MCF 10A (cell line): ENCODE measurements around the gene PHC1. TPM values are rescaled to one million over a fixed set of nuclear protein-coding genes. Genes with fewer than 3 reads are reported as not detected.

Source experiments
- BruUV-seq: library from RNA; stranded (reverse); fragments of 400-500 nt; replicated peaks from 2 replicates; lab custom pipeline; 2021; lab: Mats Ljungman, UMichigan
- CTCF ChIA-PET: fragments of 300-600 bp; sonication (Branson Sonifier 250); formaldehyde crosslinking; extraction: SDS; loops from one replicate; lab custom pipeline; 2021; ENCODE audit warnings: antibody characterized with exemption, inconsistent platforms; lab: Yijun Ruan, JAX
- POLR2A ChIA-PET: fragments of 300-600, 350-650 bp; sonication (Branson Sonifier 250); formaldehyde crosslinking; extraction: SDS; loops from one replicate; lab custom pipeline; 2020; ENCODE audit warnings: antibody characterized with exemption, inconsistent platforms; lab: Yijun Ruan, JAX
- DNase-seq: peaks from one replicate; pipeline ENCODE4 v3.0.0-alpha.2; 2018; ENCODE audit not compliant: unreplicated experiment
- H3K27ac Mint-ChIP-seq: one replicate; pipeline ENCODE4 v1.8.0; 2022; ENCODE audit warnings: mild to moderate bottlenecking, low read depth, mixed read lengths; ENCODE audit not compliant: unreplicated experiment
- H3K27me3 Mint-ChIP-seq: one replicate; pipeline ENCODE4 v1.8.0; 2022; ENCODE audit warnings: mixed read lengths; ENCODE audit not compliant: insufficient read depth, unreplicated experiment
- H3K36me3 Mint-ChIP-seq: one replicate; pipeline ENCODE4 v1.8.0; 2022; ENCODE audit warnings: mild to moderate bottlenecking, moderate library complexity, mixed read lengths; ENCODE audit not compliant: insufficient read depth, unreplicated experiment
- H3K4me1 Mint-ChIP-seq: one replicate; pipeline ENCODE4 v1.8.0; 2022; ENCODE audit warnings: mixed read lengths; ENCODE audit not compliant: insufficient read depth, unreplicated experiment
- H3K4me3 Mint-ChIP-seq: one replicate; pipeline ENCODE4 v1.8.0; 2022; ENCODE audit warnings: mild to moderate bottlenecking, moderate library complexity, mixed read lengths; ENCODE audit not compliant: unreplicated experiment
- H3K9me3 Mint-ChIP-seq: one replicate; pipeline ENCODE4 v1.8.0; 2022; ENCODE audit warnings: mixed read lengths; ENCODE audit not compliant: unreplicated experiment
- intact Hi-C: fragments of 100-400 bp; cut with micrococcal nuclease; formaldehyde crosslinking; loops from 2 replicates; pipeline ENCODE4 v1.14.1; 2022
- total RNA-seq: library from RNA; stranded (reverse); gene quantifications from 2 replicates; pipeline ENCODE4 v1.2.3, GENCODE V29; 2022
- TF ChIP-seq, protein P1 (sequence below): fragments of 200-600 bp; IDR thresholded peaks from one replicate; pipeline ENCODE4 v1.8.0; 2022; ENCODE audit warnings: antibody characterized with exemption, mild to moderate bottlenecking; ENCODE audit not compliant: unreplicated experiment

Gene PHC1
- total RNA-seq, 1 experiment from 2014 or later = 23.0 TPM

DNA sequence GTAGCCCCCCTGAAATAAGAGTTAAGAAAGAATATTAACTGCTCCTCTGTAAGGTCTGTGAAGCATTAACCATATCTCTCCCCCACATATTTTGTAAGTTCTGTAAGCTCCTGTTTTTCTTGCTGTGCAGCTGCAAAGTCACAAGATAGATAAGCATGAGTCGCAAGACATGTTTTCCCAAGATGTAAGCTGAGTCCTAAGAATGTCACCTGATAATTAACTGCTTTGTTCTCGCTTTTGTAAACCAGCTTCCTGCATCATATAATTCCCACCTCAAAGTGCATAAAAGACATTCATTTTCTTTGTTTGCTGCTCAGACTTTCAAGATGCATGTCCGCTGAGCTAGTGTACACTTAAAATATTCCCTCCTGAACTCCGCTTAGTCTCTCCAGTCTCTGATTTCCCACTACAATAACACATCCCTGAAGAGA, 27.0 kb upstream of the PHC1 start:
- intact Hi-C loops = no loop called here
- H3K4me1 Mint-ChIP-seq = peaks cover 6% of the 10 kb centered on the region
- DNase-seq = no peak
- no peak overlapping the region for H3K27ac Mint-ChIP-seq
- POLR2A ChIA-PET = no interaction called here
- H3K9me3 Mint-ChIP-seq = no peaks in the 10 kb centered on the region
- H3K4me3 Mint-ChIP-seq = no peak overlapping the region
- TF ChIP-seq, protein P1, sequence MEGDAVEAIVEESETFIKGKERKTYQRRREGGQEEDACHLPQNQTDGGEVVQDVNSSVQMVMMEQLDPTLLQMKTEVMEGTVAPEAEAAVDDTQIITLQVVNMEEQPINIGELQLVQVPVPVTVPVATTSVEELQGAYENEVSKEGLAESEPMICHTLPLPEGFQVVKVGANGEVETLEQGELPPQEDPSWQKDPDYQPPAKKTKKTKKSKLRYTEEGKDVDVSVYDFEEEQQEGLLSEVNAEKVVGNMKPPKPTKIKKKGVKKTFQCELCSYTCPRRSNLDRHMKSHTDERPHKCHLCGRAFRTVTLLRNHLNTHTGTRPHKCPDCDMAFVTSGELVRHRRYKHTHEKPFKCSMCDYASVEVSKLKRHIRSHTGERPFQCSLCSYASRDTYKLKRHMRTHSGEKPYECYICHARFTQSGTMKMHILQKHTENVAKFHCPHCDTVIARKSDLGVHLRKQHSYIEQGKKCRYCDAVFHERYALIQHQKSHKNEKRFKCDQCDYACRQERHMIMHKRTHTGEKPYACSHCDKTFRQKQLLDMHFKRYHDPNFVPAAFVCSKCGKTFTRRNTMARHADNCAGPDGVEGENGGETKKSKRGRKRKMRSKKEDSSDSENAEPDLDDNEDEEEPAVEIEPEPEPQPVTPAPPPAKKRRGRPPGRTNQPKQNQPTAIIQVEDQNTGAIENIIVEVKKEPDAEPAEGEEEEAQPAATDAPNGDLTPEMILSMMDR = no peak
- CTCF ChIA-PET = interaction anchor here (0.6 to 1.5 kb wide), 7 partner anchors 9 to 1306 kb away, joined by 3 to 5 read pairs (median 3); no protein-coding TSS in a partner anchor
- no TSS peak for BruUV-seq
- no peaks in the 10 kb centered on the region for H3K36me3 Mint-ChIP-seq
- H3K27me3 Mint-ChIP-seq = no peaks in the 10 kb centered on the region

DNA sequence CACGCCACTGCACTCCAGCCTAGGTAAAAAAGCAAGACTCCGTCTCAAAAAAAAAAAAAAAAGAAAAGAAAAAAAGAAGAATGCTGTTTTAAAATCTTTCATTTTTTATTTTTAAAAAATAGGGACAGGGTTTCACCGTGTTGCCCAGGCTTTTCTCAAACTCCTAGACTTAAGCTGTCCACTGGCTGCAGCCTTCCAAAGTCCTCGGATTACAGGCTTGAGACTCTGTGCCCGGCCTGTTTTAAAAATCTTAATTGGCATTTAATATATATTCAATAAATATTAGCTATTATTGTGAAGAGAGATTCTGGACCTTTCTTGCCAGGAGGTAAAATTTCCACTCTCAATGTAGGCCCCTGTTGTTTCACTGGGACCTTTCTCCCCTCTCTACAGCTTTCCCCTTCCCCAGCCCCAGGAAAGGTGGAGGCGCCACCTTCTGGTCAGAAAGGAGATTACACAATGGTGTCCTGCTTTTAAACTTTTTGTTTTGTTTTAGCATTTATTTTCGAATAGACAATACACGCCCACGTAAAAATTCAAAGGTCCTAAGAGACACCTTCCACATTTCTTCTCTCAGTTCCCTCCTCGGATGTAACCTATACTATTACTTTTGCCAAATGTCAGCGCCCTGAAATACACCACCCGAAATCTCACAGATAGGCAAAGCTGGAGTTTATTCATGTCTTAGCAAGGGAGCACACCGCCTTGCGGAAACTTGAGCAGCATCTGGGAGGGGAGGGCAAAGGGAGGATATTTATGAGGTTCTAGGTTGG, 23.8 kb upstream of the PHC1 start:
- intact Hi-C loops = loop anchor here (1.0 to 10.0 kb wide), 5 partner anchors 116 to 348 kb away; partner anchors contain the start of gene CLEC4E
- BruUV-seq = no TSS peak
- ChIA-PET CTCF (interaction anchor here (0.5 to 5.0 kb wide), 84 partner anchors 9 to 863 kb away, joined by 3 to 165 read pairs (median 5); partner anchors contain the start of genes AICDA, CLEC4E, M6PR and RIMKLB), POLR2A (interaction anchor here (0.9 to 1.8 kb wide), 2 partner anchors 59 to 209 kb away, joined by 3 to 9 read pairs; partner anchors contain the start of gene M6PR)
- DNase-seq = peak; percentile 67
- TF ChIP-seq, protein P1 = peak; percentile 82
- H3K27me3 Mint-ChIP-seq = no peaks in the 10 kb centered on the region
- peak overlapping the region; percentile 83 for H3K4me3 Mint-ChIP-seq
- H3K9me3 Mint-ChIP-seq = no peaks in the 10 kb centered on the region
- H3K36me3 Mint-ChIP-seq = no peaks in the 10 kb centered on the region
- peaks cover 6% of the 10 kb centered on the region for H3K4me1 Mint-ChIP-seq
- H3K27ac Mint-ChIP-seq = peak overlapping the region; percentile 86

DNA sequence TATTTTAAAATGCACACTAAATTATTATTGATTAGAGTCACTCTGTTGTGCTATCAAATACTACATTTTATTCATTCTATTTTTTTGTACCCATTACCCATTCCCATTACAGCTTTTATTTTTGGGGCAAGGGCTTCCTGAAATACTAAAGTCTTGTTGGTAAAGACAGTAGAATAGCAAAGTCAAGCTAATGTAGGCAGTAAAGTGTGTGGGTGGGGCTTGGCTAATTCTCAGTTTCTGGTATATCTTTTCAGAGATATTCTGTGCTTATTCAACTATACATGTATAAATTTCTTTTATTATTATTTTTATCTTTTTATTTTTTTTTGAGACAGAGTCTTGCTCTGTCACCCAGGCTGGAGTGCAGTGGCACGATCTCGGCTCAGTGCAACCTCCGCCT, 22.3 kb upstream of the PHC1 start:
- ChIA-PET CTCF (interaction anchor here (0.7 to 5.0 kb wide), 9 partner anchors 16 to 235 kb away, joined by 3 to 165 read pairs (median 10); no protein-coding TSS in a partner anchor), POLR2A (interaction anchor here (0.7 kb wide), 1 partner anchor 263 kb away, joined by 4 read pairs; no protein-coding TSS in a partner anchor)
- Mint-ChIP-seq H3K4me1 (peaks cover 6% of the 10 kb centered on the region), H3K4me3 (no peak overlapping the region), H3K9me3 (no peaks in the 10 kb centered on the region), H3K27me3 (no peaks in the 10 kb centered on the region), H3K36me3 (no peaks in the 10 kb centered on the region), H3K27ac (no peak overlapping the region)
- no peak for DNase-seq
- BruUV-seq = no TSS peak
- TF ChIP-seq, protein P1 = no peak
- intact Hi-C loops = loop anchor here (2.0 to 10.0 kb wide), 3 partner anchors 117 to 350 kb away; partner anchors contain the start of gene CLEC4E

DNA sequence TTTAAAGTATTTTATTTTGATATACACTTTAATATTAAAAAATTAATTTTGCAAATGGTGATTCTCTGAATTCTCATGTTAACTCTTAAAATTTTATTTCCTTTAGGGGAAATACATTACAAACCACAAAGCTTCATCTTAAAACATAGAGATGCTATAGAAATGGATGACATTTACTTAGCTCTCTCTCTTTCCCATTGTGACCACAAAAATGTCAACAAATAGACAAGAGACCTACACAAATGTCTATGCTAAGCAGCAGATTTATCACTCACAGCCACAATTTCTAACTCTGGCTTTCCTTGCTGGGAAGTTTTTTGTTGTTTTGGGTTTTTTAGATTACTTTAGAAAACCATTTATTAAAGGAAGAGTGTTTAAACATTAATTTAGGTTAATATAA, 19.9 kb upstream of the PHC1 start:
- Mint-ChIP-seq H3K36me3 (no peaks in the 10 kb centered on the region), H3K4me1 (peaks cover 6% of the 10 kb centered on the region), H3K9me3 (no peaks in the 10 kb centered on the region), H3K27ac (no peak overlapping the region), H3K27me3 (no peaks in the 10 kb centered on the region), H3K4me3 (no peak overlapping the region)
- intact Hi-C loops = loop anchor here (5.0 to 10.0 kb wide), 2 partner anchors 120 to 352 kb away; partner anchors contain the start of gene CLEC4E
- DNase-seq = no peak
- CTCF ChIA-PET = interaction anchor here (0.7 to 2.7 kb wide), 5 partner anchors 152 to 236 kb away, joined by 3 to 13 read pairs (median 4); no protein-coding TSS in a partner anchor
- POLR2A ChIA-PET = no interaction called here
- no TSS peak for BruUV-seq
- TF ChIP-seq, protein P1 = no peak
